Peyer's patch (tissue), 4 donors: ENCODE measurements around the gene HMOX1. TPM values are rescaled to one million over a fixed set of nuclear protein-coding genes. Genes with fewer than 3 reads are reported as not detected.

ENCODE experiments used
- DNase-seq, 3 donors: peaks; one replicate each; pipeline ENCODE4 v3.0.0-alpha.2; 2017 to 2019
- H3K27ac ChIP-seq, 4 donors: fragments of 200-600 bp; sonication (generic); one replicate each; pipeline ENCODE4 v1.5.1; 2016 to 2019
- H3K27me3 ChIP-seq, 2 donors: fragments of 200-600 bp; sonication (generic); one replicate each; pipeline ENCODE4 v1.5.1; 2019
- H3K36me3 ChIP-seq, 3 donors: fragments of 200-600 bp; sonication (generic); one replicate each; pipeline ENCODE4 v1.5.1; 2016 to 2019
- H3K4me1 ChIP-seq, 4 donors: fragments of 200-600 bp; sonication (generic); one replicate each; pipeline ENCODE4 v1.5.1; 2016 to 2019
- H3K4me3 ChIP-seq, 4 donors: fragments of 200-600 bp; sonication (generic); 1 replicate in 3 of 4; 2 replicates in 1 of 4; pipeline ENCODE4 v1.5.1; 2016 to 2019; ENCODE audit warnings: mild to moderate bottlenecking in 1 of 4
- H3K9me3 ChIP-seq, 4 donors: fragments of 200-600 bp; sonication (generic); one replicate each; pipeline ENCODE4 v1.5.1; 2016 to 2019; ENCODE audit warnings: mild to moderate bottlenecking in 1 of 4
- CTCF ChIP-seq, 6 experiments: fragments of 450-650 bp in 4 of 6; fragments of 200-600 bp in 2 of 6; sonication (generic) in 1 of 6; IDR thresholded peaks; one replicate each; pipeline ENCODE4 v1.5.1; 2017 to 2019; ENCODE audit warnings: antibody characterized with exemption in 6 of 6, mild to moderate bottlenecking in 3 of 6, moderate library complexity in 1 of 6
- POLR2A ChIP-seq, 2 donors: fragments of 450-650 bp; IDR thresholded peaks; one replicate each; pipeline ENCODE4 v1.5.1; 2017; ENCODE audit warnings: antibody characterized with exemption in 2 of 2, mild to moderate bottlenecking in 2 of 2, moderate library complexity in 2 of 2
- total RNA-seq, 4 donors: library from RNA; depleted of rRNA; stranded (reverse); fragments of >200 nt; gene quantifications; one replicate each; pipeline ENCODE4 v1.1.0, GENCODE V29; 2016

HMOX1 gene
- total RNA-seq, 4 donors from 2014 or later: 27.2 to 64.5 (median 46.7) TPM

DNA sequence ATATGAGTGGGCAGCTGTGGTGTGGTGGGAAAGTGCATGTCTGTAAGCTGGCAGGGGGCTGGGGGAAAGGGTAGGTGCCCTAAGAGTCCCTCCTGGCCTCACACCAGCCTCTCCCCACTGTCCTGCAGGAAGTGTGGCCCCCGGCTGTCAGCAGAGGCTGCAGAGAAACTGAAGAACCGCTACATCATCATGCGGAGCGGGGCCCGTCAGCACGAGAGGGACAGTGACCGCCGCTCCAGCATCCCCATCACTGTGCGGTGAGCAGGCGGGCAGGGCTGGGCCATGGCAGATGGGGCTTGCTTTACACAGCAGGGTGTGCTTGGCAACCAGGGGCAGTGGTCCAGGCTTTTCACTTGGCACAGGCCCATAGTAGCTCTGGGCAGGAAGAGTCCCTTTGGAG is 38.9 kb downstream of the HMOX1 start:
- DNase-seq: no peak
- Histone ChIP-seq H3K27me3 (no peaks in the 10 kb centered on the region), H3K4me3 (no peak overlapping the region), H3K27ac (no peak overlapping the region), H3K36me3 (peaks cover 0 to 87% (median 0%) of the 10 kb centered on the region in 3 donors), H3K4me1 (no peaks in the 10 kb centered on the region), H3K9me3 (no peaks in the 10 kb centered on the region)
- no peak for TF ChIP-seq CTCF (IDR thresholded peaks at IDR 0.05)
- no peak for TF ChIP-seq POLR2A (IDR thresholded peaks at IDR 0.05)

- Histone ChIP-seq H3K9me3 (no peaks in the 10 kb centered on the region), H3K4me3 (no peak overlapping the region), H3K36me3 (peaks cover 0 to 74% (median 0%) of the 10 kb centered on the region in 3 donors), H3K27me3 (no peaks in the 10 kb centered on the region), H3K27ac (no peak overlapping the region), H3K4me1 (no peaks in the 10 kb centered on the region)
- DNase-seq: no peak
- TF ChIP-seq POLR2A (IDR thresholded peaks at IDR 0.05): no peak
Observed at GRCh38 chr22:35421121-35421520, 40.2 kb downstream of the HMOX1 start.

DNA sequence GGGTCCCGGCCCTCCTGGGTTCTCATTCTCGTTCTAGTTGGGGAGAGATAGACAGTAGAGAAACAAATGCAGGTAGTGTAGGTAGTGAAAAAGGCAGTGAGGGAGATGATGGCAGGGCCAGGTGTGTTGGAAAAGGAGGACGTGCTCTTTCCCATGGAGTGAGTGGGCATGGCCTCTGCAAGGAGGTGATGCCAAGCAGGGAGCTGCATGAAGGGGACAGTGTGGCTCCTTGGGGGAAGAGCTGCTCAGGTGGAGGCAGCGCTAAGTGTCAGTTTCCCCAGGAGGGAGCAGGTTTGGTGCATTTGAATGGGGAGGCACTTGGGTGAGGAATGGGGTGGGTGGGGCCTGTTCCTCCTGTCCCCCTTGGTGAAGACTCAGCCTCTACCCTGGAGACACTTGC is 41.2 kb downstream of the HMOX1 start:
- TF ChIP-seq CTCF (IDR thresholded peaks at IDR 0.05): no peak
- TF ChIP-seq POLR2A (IDR thresholded peaks at IDR 0.05): no peak
- Histone ChIP-seq H3K4me1 (no peaks in the 10 kb centered on the region), H3K27me3 (no peaks in the 10 kb centered on the region), H3K27ac (no peak overlapping the region), H3K9me3 (no peaks in the 10 kb centered on the region), H3K36me3 (peaks cover 0 to 66% (median 0%) of the 10 kb centered on the region in 3 donors), H3K4me3 (no peak overlapping the region)
- no peak for DNase-seq

DNA sequence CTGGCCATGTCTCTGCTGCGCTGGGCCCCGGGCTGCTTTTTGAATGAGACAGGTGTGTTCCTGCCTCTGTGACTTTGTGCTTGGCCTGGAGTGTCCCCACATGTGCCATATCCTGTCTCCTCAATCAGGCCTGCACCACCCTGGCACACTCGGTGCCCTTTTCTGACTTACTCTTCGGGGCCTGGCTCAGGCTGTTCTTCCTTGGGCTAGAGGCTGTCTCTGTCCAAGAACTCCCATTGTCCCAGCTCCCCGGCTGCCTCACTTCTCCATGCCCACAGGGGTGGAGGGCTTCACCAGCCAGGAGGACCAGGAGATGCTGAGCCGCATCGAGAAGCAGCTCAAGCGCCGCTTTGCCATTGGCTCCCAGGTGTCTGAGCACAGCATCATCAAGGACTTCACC is 42.0 kb downstream of the HMOX1 start:
- Histone ChIP-seq H3K4me3 (no peak overlapping the region), H3K36me3 (peaks cover 0 to 58% (median 0%) of the 10 kb centered on the region in 3 donors), H3K9me3 (no peaks in the 10 kb centered on the region), H3K4me1 (no peaks in the 10 kb centered on the region), H3K27ac (no peak overlapping the region), H3K27me3 (no peaks in the 10 kb centered on the region)
- no peak for DNase-seq
- TF ChIP-seq POLR2A (IDR thresholded peaks at IDR 0.05) (no peak), CTCF (IDR thresholded peaks at IDR 0.05) (no peak)

- no peak for DNase-seq
- H3K36me3 ChIP-seq: peaks cover 0 to 47% (median 0%) of the 10 kb centered on the region in 3 donors
Observed at GRCh38 chr22:35424081-35424480, 43.2 kb downstream of the HMOX1 start.

GRCh38 chr22:35424761-35425160 is 43.9 kb downstream of the HMOX1 start:
- DNase-seq: no peak
- Histone ChIP-seq H3K36me3 (peaks cover 0 to 40% (median 0%) of the 10 kb centered on the region in 3 donors), H3K4me1 (no peaks in the 10 kb centered on the region), H3K27ac (no peak overlapping the region), H3K9me3 (no peaks in the 10 kb centered on the region), H3K4me3 (no peak overlapping the region), H3K27me3 (no peaks in the 10 kb centered on the region)
- TF ChIP-seq CTCF (IDR thresholded peaks at IDR 0.05) (no peak), POLR2A (IDR thresholded peaks at IDR 0.05) (no peak)

More at GRCh38 chr22:35424081-35424480, 43.2 kb downstream of the HMOX1 start:
- no peak overlapping the region for H3K27ac ChIP-seq
- H3K4me3 ChIP-seq: no peak overlapping the region
- H3K9me3 ChIP-seq: no peaks in the 10 kb centered on the region
- no peaks in the 10 kb centered on the region for H3K27me3 ChIP-seq
- H3K4me1 ChIP-seq: no peaks in the 10 kb centered on the region
- TF ChIP-seq POLR2A (IDR thresholded peaks at IDR 0.05): no peak

GRCh38 chr22:35425546-35425945 is 44.6 kb downstream of the HMOX1 start:
- TF ChIP-seq CTCF (IDR thresholded peaks at IDR 0.05) (no peak), POLR2A (IDR thresholded peaks at IDR 0.05) (no peak)
- no peaks in the 10 kb centered on the region for H3K27me3 ChIP-seq
- no peaks in the 10 kb centered on the region for H3K9me3 ChIP-seq
- H3K4me3 ChIP-seq: no peak overlapping the region
- no peak overlapping the region for H3K27ac ChIP-seq
- no peaks in the 10 kb centered on the region for H3K4me1 ChIP-seq
- no peak for DNase-seq
- H3K36me3 ChIP-seq: peaks cover 0 to 36% (median 0%) of the 10 kb centered on the region in 3 donors
